Cardiac fibroblast (primary cell): ENCODE results near the gene ITGAD.
"Not testable (repeated sequence)": the region's sequence is repeated elsewhere in the genome, so short reads cannot be mapped to it uniquely, and the experiment has no call there.

ENCODE experiments used
- DNase-seq, 2 donors: peaks; one replicate each; pipeline versions ENCODE4 v3.0.0 to v3.0.0-alpha.2; 2010; ENCODE audit warnings: low read depth in 2 of 2
- H3K4me3 ChIP-seq, 2 donors: replicated peaks in 1 of 2; 1 replicate in 1 of 2; 2 replicates in 1 of 2; pipeline ENCODE4 v1.5.1; 2011; ENCODE audit warnings: low read depth in 2 of 2, low read length in 2 of 2, mild to moderate bottlenecking in 2 of 2, moderate library complexity in 1 of 2
- TF ChIP-seq, protein P1 (sequence below): IDR thresholded peaks from one replicate; pipeline ENCODE4 v1.5.1; 2011; ENCODE audit warnings: low read depth, mild to moderate bottlenecking, low read length, inconsistent platforms

ITGAD gene

DNA sequence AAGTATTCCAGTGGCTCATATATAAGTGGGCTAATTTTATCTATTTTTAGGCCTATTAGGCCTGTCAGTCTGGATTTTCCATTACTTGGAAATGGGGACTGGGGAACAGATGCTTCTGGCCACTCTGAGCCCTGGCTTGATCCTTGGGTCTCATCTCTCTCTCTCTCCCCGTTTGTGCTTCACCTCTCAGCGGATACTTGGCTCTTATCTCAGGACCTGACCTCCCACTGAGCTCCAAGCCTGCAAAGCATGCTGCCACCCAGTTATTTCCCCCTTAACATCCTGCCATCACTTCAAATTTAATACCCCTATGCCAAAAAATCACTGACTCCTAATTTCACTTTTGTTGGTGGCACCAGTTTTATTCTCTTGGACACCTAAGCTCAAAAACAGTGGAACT lies 45.3 kb downstream of the ITGAD start:
- TF ChIP-seq, protein P1, sequence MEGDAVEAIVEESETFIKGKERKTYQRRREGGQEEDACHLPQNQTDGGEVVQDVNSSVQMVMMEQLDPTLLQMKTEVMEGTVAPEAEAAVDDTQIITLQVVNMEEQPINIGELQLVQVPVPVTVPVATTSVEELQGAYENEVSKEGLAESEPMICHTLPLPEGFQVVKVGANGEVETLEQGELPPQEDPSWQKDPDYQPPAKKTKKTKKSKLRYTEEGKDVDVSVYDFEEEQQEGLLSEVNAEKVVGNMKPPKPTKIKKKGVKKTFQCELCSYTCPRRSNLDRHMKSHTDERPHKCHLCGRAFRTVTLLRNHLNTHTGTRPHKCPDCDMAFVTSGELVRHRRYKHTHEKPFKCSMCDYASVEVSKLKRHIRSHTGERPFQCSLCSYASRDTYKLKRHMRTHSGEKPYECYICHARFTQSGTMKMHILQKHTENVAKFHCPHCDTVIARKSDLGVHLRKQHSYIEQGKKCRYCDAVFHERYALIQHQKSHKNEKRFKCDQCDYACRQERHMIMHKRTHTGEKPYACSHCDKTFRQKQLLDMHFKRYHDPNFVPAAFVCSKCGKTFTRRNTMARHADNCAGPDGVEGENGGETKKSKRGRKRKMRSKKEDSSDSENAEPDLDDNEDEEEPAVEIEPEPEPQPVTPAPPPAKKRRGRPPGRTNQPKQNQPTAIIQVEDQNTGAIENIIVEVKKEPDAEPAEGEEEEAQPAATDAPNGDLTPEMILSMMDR, result no peak
- no peak overlapping the region for H3K4me3 ChIP-seq

DNA sequence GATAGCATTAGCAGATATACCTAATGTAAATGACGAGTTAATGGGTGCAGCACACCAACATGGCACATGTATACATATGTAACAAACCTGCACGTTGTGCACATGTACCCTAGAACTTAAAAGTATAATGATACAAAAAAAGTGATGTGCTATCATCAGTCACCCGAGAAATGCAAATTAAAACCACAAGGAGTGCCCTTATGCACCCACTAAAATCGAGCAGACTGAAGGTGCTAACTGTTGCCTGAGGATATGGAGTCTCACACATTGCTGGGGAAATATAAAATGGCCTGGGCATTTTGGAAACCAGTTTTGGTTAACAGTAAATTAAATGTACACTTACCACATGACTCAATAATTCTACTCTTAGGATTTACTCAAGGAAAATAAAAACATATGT lies 45.9 kb downstream of the ITGAD start:
- not testable (repeated sequence) for DNase-seq, H3K4me3 ChIP-seq

More for the DNA sequence above, 45.3 kb downstream of the ITGAD start:
- no peak for DNase-seq

DNA sequence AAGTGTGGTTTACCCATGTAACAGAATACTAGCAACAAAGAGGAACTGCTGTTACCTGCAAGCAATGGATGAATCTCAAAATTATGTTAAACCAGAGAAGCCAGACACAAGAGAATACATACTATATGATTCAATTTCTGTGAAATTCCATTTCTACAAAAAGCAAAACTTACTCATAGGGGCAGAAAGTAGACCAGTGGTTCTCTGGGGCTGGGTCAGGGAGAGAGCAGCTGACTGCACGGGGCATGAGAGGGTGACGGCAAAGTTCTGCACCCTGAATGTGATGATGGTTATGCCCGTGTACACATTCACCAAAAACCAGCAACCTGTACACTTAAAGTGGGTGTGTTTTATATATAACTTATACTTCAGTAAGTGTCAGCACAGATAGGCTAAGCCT lies 46.4 kb downstream of the ITGAD start:
- H3K4me3 ChIP-seq, result no peak overlapping the region
- DNase-seq, result no peak
- TF ChIP-seq, protein P1, result no peak

DNA sequence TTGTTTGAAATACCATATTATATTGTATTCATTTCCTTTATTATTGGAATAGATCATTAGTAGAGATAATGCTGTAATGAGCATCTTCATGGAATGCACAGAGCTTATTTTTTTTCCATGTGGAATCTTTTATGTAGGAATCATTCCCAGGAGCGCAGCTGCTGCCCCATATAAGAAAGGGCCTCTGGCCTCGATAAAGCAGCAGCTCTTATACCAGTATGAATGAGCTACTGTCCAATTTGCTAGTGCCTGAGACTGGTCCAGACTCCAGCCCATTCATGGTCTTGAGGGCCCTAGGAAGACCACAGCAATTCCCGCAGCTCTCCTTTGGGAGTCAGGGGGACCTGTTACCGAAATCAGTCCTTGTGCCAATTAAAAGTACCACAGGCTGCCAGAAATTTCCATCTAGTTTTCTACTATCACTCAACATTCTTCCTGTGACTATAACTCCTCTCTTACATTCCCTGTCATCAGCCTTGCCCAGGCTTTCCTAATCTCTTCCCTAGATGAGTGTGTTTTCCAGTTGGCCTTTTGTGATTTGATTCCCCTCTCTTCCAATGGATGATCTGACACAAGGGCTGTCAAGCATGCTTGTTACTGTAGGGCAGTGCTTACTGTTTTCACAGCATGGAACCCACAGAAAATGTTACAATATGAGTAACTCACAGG lies 47.5 kb downstream of the ITGAD start:
- TF ChIP-seq, protein P1, result no peak
- H3K4me3 ChIP-seq, result no peak overlapping the region
- DNase-seq, result no peak

DNA sequence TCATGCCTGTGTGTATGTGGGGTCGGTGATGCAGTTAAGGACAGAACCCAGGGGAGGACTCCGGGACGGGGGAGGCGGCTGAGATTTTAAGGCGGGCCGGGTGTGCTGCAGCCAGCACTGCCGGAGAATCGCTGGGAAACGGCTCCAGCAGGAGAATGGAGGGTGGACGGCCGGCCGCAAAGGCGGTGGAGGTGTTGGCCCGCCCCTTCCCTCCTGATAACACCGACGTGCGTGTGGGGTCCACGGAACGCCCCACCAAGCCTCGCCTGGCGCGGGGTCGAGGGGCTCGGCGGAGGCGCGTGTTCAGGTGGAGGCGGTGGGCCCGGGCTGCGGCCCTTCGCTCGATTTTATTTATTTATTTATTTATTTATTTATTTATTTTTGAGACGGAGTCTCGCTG lies 48.8 kb downstream of the ITGAD start:
- TF ChIP-seq, protein P1, result no peak
- peak overlapping the region; percentile 70 to 75 for H3K4me3 ChIP-seq

DNA sequence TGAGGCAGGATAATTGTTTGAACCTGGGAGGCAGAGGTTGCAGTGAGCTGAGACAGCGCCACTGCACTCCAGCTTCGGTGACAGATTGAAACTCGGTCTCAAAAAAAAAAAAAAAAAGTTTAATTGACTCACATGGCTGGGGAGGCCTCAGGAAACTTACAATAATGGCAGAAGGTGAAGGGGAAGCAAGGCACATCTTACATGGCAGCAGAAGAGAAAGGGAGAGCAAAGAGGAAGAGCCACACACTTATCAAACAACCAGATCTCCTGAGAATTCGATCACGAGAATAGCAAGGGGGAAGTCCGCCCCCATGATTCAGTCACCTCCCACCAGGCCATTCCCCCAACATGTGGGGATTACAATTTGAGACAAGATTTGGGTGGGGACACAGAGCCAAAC lies 52.8 kb downstream of the ITGAD start:
- H3K4me3 ChIP-seq, DNase-seq: not testable (repeated sequence)

More for the DNA sequence above, 48.8 kb downstream of the ITGAD start:
- DNase-seq, result no peak

DNA sequence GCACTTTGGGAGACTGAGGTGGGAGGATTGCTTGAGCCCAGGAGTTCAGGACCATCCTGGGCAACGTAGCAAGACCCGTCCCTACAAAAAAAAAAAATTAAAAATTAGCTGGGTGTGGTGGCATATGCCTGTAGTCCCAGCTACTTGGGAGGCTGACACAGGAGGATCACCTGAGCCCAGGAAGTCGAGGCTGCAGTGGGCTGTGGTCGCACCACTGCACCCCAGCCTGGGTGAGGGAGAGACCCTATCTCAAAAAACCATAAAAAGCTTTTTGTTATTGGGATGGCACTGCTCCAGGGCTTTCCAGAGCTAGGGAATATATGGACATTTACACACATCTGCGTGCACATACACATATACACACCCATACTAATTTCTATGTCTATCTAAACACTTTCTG lies 58.1 kb downstream of the ITGAD start:
- DNase-seq, result no peak
- TF ChIP-seq, protein P1, result no peak
- H3K4me3 ChIP-seq, result no peak overlapping the region

DNA sequence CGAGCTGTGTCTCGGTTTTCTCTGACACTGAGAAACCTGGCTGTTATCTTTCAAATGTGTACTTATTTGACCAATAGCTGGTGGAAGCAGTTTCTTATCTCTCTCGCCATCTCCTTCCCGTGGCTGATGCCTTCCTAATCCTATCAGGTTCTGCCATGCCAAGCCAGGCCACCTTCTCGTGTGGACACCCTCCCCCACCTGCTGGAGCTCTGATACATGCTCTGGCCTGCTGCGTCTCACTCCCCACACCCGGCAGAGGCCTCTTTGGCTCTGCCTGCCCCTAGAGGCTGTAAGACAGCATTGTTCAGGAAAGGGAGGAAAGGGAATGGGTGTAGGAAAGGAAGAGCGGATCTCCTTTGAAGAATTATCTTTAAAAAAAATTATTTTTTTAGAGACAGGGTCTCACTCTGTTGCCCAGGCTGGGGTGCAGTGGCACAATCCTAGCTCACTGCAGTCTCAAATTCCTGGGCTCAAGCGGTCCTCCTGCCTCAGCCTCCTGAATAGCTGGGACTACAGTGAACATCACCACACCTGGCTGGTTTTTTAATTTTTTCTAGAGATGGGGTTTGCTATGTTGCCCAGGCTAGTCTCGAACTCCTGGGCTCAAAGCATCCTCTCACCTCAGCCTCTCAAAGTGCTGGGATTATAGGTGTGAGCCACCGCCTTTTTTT lies 58.7 kb downstream of the ITGAD start:
- TF ChIP-seq, protein P1, result peak; percentile 85
- peak; percentile 73 to 77 for DNase-seq
- no peak overlapping the region for H3K4me3 ChIP-seq
